Sigmoid colon (tissue), 4 donors: Measurements from ENCODE around the gene RAB31.

Experiments
- CTCF ChIP-seq, 4 experiments: fragments of 450-650 bp in 3 of 4; fragments of 200-600 bp in 1 of 4; IDR thresholded peaks; one replicate each; pipeline ENCODE4 v1.5.1; 2016 to 2019; ENCODE audit warnings: antibody characterized with exemption in 4 of 4, mild to moderate bottlenecking in 3 of 4, moderate library complexity in 2 of 4
- EP300 ChIP-seq, 4 donors: sonication (generic); formaldehyde crosslinking; IDR thresholded peaks; one replicate each; pipeline ENCODE4 v1.6.1; 2017; ENCODE audit warnings: antibody characterized with exemption in 4 of 4
- POLR2AphosphoS5 ChIP-seq, 4 donors: sonication (generic); formaldehyde crosslinking; IDR thresholded peaks; one replicate each; pipeline ENCODE4 v1.6.1; 2017; ENCODE audit warnings: antibody characterized with exemption in 4 of 4

- TF ChIP-seq POLR2AphosphoS5 (IDR thresholded peaks at IDR 0.05) = no peak
- no peak for TF ChIP-seq CTCF (IDR thresholded peaks at IDR 0.05)
- no peak for TF ChIP-seq EP300 (IDR thresholded peaks at IDR 0.05)
Observed at GRCh38 chr18:9669016-9669415, 39.1 kb upstream of the RAB31 start.
